HCT116 (cell line): Measurements from ENCODE around the gene PRKAB2.
"Not testable (repeated sequence)": the region's sequence is repeated elsewhere in the genome, so short reads cannot be mapped to it uniquely, and the experiment has no call there.

Source experiments
- CBX3 ChIP-seq: IDR thresholded peaks from 2 replicates; pipeline ENCODE4 v1.6.1; 2012; ENCODE audit warnings: low read depth
- CEBPB ChIP-seq: IDR thresholded peaks from 2 replicates; pipeline ENCODE4 v1.6.1; 2012; ENCODE audit warnings: low read depth
- CTCF ChIP-seq, 3 experiments: fragments of 200-600 bp in 1 of 3; sonication (generic) in 1 of 3; IDR thresholded peaks in 2 of 3; conservative IDR thresholded peaks in 1 of 3; 2 replicates each; pipeline ENCODE4 v1.5.1; 2012 to 2017; ENCODE audit warnings: low read depth in 2 of 3, low read length in 2 of 3, antibody characterized with exemption in 1 of 3, borderline replicate concordance in 1 of 3, control low read depth in 1 of 3, mild to moderate bottlenecking in 1 of 3, mixed read lengths in 1 of 3, mixed run types in 1 of 3, moderate library complexity in 1 of 3; ENCODE audit not compliant: insufficient read depth in 1 of 3
- EZH2 ChIP-seq: fragments of 200-600 bp; sonication (generic); IDR thresholded peaks from 2 replicates; pipeline ENCODE4 v1.6.1; 2017; ENCODE audit warnings: antibody characterized with exemption, mixed run types
- POLR2A ChIP-seq: IDR thresholded peaks from 2 replicates; pipeline ENCODE4 v1.7.0; 2011; ENCODE audit warnings: borderline replicate concordance; ENCODE audit not compliant: insufficient read depth, insufficient read length; ENCODE audit errors: extremely low read depth
- SIN3A ChIP-seq: IDR thresholded peaks from 2 replicates; pipeline ENCODE4 v1.6.1; 2012; ENCODE audit warnings: low read depth

- TF ChIP-seq SIN3A; POLR2A; CBX3; CTCF (IDR thresholded peaks at IDR 0.05 in 2 of 3, conservative IDR thresholded peaks at IDR 0.05 in 1 of 3; ENCODE audit: borderline replicate concordance in 1 of 3, insufficient read depth in 1 of 3, low read depth in 2 of 3, low read length in 2 of 3); EZH2; CEBPB: not testable (repeated sequence)
These were observed 41.5 kb downstream of the PRKAB2 start for GRCh38 chr1:147130721-147131120.
